C1 segment of cervical spinal cord (tissue), 14 donors: ENCODE data around the gene PDZD8.
"Not testable (repeated sequence)": the region's sequence is repeated elsewhere in the genome, so short reads cannot be mapped to it uniquely, and the experiment has no call there.

ENCODE experiments used
- DNase-seq, 14 donors: peaks; one replicate each; lab custom pipeline; 2025; lab: John Stamatoyannopoulos, UW

The PDZD8 gene

GRCh38 chr10:117254774-117255735, 120.2 kb downstream of the PDZD8 start:
- no peak for DNase-seq

GRCh38 chr10:117254338-117254737, 120.9 kb downstream of the PDZD8 start:
- DNase-seq = no peak

- no peak for DNase-seq
These were observed 121.3 kb downstream of the PDZD8 start for GRCh38 chr10:117253908-117254307.

GRCh38 chr10:117250411-117250810, 124.8 kb downstream of the PDZD8 start:
- no peak for DNase-seq

GRCh38 chr10:117249493-117250093, 125.6 kb downstream of the PDZD8 start:
- no peak for DNase-seq

- no peak for DNase-seq
These were observed 126.3 kb downstream of the PDZD8 start for GRCh38 chr10:117248750-117249465.

- DNase-seq = no peak
These were observed 128.1 kb downstream of the PDZD8 start for GRCh38 chr10:117246997-117247671.

GRCh38 chr10:117242463-117242832, 132.8 kb downstream of the PDZD8 start:
- no peak for DNase-seq

GRCh38 chr10:117241541-117242462, 133.4 kb downstream of the PDZD8 start:
- DNase-seq = no peak

- DNase-seq = no peak
These were observed 134.4 kb downstream of the PDZD8 start, which contains the start of gene SLC18A2 for GRCh38 chr10:117240621-117241529. Gene SLC18A2 (plus strand): TSS chr10:117241114. CDS start chr10:117241694, 580 bp downstream.

GRCh38 chr10:117239721-117240620, 135.3 kb downstream of the PDZD8 start:
- no peak for DNase-seq

GRCh38 chr10:117239051-117239450, 136.2 kb downstream of the PDZD8 start:
- DNase-seq = no peak

- no peak for DNase-seq
These were observed 137.7 kb downstream of the PDZD8 start for GRCh38 chr10:117237401-117237991.

- not testable (repeated sequence) for DNase-seq
These were observed 145.1 kb downstream of the PDZD8 start for GRCh38 chr10:117230107-117230506.

- DNase-seq = no peak
These were observed 147.0 kb downstream of the PDZD8 start for GRCh38 chr10:117228210-117228609.
